Epithelial cell of alveolus of lung (primary cell): ENCODE data around the gene ELL. TPM values are rescaled to one million over a fixed set of nuclear protein-coding genes. Genes with fewer than 3 reads are reported as not detected.

Experiments
- total RNA-seq: library from RNA; depleted of rRNA; stranded (reverse); fragments of >200 nt; gene quantifications from 2 replicates; pipeline ENCODE4 v1.2.1, GENCODE V29; 2015

Gene ELL
- 13.8 and 18.8 TPM in 2 replicates for total RNA-seq

DNA sequence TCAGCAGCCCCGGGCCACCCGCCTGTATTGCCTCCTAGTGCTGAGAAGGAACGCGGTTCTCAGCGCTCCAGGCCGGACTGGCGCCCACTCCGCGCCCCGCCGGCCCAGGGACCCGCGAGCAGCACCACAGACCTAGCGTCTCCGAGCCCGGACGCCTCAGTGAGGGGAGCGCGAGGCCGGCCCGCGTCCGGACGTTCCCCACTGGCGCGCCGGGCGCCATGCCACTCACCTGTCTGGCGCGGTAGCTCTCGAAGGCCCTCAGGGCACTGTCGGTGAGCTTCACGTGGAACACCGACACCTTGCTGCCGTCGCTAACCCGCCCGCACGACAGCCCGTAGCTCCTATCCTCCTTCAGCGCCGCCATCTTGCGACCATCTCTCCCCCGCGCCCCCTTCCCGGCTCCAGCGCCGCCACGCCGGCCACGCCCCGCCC lies at the start of gene ELL:
Gene ELL, minus strand, starts transcription at position 379 of the 432 bp plus-strand sequence. Its CDS starts 15 bp downstream, at position 364.

DNA sequence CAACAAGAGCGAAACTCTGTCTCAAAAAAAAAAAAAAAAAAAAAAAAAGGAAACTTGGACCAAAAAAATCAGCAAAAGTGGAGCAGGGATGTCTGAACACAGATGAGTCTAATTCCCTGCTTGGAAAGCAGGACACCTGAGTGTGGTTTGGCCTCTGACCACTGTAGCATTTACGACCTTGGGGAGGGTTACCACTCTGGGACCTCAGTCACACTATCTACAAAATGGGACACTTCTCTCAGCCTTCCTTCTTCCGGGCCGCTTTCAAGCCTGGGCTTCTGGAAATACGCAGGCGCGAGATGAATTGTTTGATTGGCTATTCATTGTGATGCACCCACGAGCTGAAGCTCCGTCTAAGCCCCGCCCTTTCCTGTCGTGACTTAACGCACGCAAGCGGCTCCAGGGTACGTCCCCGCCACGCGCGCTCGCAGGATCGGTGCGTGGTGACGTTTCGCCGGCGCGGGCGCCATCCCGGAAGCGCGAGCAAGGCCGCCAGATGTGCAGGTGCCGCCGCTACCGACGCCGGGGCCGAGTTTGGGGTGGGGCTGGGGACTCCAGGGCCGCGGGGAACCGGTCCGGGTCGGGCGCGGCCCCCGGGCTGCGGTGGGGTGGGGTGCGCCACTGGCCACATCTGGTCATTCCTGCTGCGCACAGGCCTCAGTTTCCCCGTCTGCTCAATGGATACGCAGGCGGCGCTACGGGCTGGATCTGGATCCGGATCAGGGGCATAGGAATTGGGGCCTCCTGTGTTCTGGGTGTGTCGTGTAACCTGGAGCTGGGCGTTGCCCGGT lies 35.7 kb upstream of the ELL start, which contains the start of gene KXD1:
Gene KXD1, plus strand, starts transcription at position 460 of the 791 bp plus-strand sequence. CDS start 4,187 bp downstream, outside the sequence.

DNA sequence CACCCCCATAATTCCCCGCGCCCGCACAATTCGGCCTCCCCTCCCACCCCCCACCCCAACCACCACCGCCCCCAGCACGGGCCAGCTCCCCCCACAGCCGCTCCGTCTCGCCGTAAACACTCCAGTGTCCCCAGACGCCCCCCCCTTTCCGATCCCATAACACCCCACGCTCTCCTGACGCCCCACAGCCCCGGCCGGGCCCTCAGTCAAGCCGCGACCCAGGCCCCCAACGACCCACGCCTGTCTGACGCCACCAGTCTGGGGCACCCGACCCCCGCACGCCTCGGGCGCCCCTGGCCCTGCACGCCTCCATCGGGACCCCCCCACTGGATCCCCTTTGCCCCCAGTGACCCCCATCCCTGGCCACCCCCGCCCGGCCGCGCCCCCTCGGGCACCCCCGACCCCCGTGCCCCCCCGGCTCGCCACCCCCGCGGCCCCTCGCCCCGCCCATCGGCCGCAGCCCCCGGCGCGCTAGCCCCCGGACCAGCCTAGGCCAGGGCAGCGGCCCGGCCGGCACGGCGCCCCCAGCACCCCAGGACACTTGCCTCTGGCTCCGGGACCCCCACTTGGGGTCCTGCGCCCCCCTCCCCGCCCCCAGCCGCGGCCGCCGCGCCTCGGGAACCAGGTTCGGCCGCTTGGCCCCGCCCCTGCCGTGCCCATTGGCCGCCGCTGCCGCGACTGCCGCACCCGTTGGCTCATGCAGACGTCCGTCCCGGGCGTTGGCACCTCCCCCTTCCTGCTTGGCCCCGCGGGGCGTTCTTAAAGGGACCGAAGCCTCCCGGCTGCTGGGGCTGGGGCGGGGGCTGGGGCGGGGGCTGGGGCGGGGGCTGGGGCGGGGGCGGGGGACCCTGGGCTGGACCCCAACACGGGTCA lies 21.3 kb upstream of the ELL start, which contains the start of gene FKBP8:
Gene FKBP8, minus strand, starts transcription at position 633 of the 873 bp plus-strand sequence. CDS start 1,603 bp downstream, outside the sequence.

DNA sequence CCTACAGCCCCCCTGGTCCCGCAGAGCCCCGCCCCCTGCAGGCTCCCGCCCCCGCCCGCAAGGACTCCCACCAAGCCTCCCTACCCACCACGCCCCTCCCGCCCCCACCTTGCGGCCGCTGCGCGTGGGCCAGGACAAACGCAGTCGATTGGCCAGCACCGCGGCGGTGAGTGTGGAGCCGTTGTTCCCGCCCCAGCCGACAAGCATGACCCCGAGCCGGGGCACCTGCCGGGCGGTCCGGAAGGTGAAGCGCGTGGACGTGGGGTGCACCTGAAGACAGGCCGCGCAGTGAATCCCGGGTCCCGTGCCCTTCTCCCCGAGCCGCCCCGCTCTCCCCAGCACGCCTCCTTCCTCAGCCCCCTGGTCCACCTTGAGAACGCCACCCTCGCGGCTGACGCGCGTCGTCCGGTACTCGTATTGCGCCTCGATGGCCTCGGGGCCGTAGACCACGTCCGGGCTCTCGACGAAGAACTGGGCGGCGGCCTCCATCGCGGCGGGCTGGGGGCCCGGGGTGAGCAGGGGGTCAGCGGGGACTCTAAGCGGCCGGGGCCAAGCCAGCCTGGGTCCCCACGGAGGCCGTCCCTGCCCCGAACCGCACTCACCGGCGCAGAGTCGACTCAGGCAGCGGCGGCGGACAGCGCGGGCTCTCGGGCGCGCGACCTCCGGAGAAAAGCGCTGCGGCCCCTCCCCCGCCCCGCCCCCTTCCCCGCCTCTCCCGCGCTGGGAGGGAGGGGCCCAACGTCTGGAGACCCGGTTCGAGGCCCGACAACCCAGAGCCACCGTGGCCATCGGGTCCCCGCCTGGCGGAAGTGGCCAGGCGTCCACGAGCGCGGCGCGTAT lies 84.2 kb downstream of the ELL start, which contains the start of gene ISYNA1:
Gene ISYNA1, minus strand, starts transcription at position 643 of the 840 bp plus-strand sequence. Its CDS starts 154 bp downstream, at position 489.

DNA sequence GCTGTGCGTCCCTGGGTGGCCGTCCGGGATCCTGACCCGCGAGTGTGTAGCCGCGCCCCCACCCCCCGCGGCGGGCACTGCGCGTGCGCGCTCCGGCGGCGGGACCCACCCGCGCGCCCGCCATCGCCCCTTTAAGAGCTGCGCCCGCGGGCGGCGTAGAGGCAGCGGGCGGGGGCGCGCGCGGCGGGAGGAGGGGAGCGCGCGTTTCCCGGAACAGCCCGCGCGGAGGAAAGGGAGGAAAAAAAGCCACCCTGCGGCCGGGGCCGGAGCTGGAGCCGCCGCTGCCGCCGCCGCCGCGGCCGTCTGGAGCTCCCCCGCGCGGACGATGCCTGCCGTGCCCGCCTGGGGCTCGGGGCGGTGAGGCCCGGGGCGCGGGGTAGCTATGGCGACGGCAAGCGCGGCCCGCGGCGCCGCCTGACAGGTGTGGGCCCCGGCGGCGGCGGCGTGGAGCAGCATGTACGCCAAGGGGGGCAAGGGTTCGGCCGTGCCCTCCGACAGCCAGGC lies 102.6 kb downstream of the ELL start, which contains the start of gene SSBP4:
Gene SSBP4, plus strand, starts transcription at position 204 of the 504 bp plus-strand sequence. Its CDS starts 251 bp downstream, at position 455.

DNA sequence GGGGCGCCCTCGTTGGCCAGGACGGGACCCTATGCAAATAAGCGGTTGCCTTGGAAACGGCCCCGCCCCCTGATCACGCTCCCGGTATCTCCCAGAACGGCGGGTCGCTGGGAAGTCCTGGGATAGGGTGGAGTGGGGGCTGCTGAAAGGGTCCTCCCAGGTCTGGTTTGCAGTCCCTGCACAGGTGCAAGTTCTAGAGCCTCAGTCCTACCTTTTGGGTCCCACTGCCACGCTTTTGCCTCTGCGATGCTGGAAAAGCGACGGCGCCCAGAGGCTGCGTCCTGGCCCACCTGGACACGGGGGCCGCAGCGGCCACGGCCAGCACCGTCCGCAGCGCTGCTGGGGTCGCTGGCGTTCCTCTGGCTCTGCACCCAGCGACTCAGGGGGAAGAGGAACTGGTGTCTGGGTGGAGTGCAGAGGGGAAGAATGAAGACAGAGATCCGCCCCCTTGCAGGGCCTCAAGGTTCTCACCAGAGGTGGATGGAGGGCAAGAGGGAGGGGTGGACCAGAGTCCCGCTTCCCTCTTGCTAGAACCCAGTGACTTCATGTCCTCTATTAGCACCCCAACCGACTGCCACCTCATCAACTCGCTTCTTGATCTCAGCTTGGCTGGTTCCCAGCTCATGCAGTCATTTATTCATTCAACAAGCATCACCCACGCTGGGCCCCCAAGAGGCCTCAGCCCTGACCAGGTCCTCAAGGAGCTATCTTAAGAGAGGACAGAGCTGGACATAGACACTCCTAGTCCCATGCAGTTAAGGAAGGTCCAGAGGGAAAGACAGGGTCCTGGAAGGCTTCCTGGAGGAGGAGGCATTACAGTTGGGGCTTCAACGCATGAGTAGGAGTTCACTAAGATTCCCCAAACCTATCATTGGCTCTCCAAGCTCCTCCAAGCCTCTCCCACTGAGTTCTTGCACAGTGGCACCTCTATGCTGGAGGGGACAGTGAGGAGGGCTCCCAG lies 124.3 kb downstream of the ELL start, which contains the start of gene LRRC25:
Gene LRRC25, minus strand, starts transcription at position 381 of the 961 bp plus-strand sequence. CDS start 659 bp downstream, outside the sequence.

Other genes with a start within 250 kb of the ELL start
- gene IQCN, start 247.6 kb downstream of the ELL start, total RNA-seq, result 0.13 and 1.6 TPM in 2 replicates
- 244 and 252 TPM in 2 replicates for gene JUND, start 240.4 kb downstream of the ELL start, total RNA-seq
- 182 and 407 TPM in 2 replicates for gene LSM4, start 199.0 kb downstream of the ELL start, total RNA-seq
- gene PGPEP1, start 181.5 kb downstream of the ELL start, total RNA-seq, result 11.3 and 19.0 TPM in 2 replicates
- 113 and 261 TPM in 2 replicates for gene GDF15, start 135.9 kb downstream of the ELL start, total RNA-seq
- gene LRRC25, start 124.4 kb downstream of the ELL start, total RNA-seq, result not detected in 2 replicates
- 74.0 and 107 TPM in 2 replicates for gene SSBP4, start 102.7 kb downstream of the ELL start, total RNA-seq
- 45.0 and 55.7 TPM in 2 replicates for gene ISYNA1, start 83.9 kb downstream of the ELL start, total RNA-seq
- gene FKBP8, start 21.5 kb upstream of the ELL start, total RNA-seq, result 387 and 393 TPM in 2 replicates
- gene KXD1, start 35.8 kb upstream of the ELL start, total RNA-seq, result 180 and 205 TPM in 2 replicates
- 975 and 1,082 TPM in 2 replicates for gene UBA52, start 49.8 kb upstream of the ELL start, total RNA-seq
- 60.7 and 107 TPM in 2 replicates for gene REX1BD, start 66.7 kb upstream of the ELL start, total RNA-seq
- 2.6 and 19.3 TPM in 2 replicates for gene CRLF1, start 84.7 kb upstream of the ELL start, total RNA-seq
- gene TMEM59L, start 90.8 kb upstream of the ELL start, total RNA-seq, result 0.26 and 3.8 TPM in 2 replicates
- gene KLHL26, start 115.0 kb upstream of the ELL start, total RNA-seq, result 5.8 and 9.1 TPM in 2 replicates
- 2.1 and 6.8 TPM in 2 replicates for gene CRTC1, start 161.6 kb upstream of the ELL start, total RNA-seq